OCI-LY3 (cell line): ENCODE measurements around the gene REXO2.

Experiments used
- H2AFZ ChIP-seq: fragments of 200-600, 300-600 bp; shearing (Covaris generic); 2 replicates; pipeline ENCODE4 v1.6.0; 2014; ENCODE audit warnings: antibody characterized with exemption, low read depth, low read length
- H3K27ac ChIP-seq: fragments of 200-600, 300-600 bp; sonication (generic); 2 replicates; pipeline ENCODE4 v1.5.1; 2014; ENCODE audit warnings: mild to moderate bottlenecking, low read length, moderate library complexity, mixed read lengths
- H3K27me3 ChIP-seq: fragments of 200-600, 300-600 bp; sonication (generic); 2 replicates; pipeline ENCODE4 v1.6.1; 2014; ENCODE audit warnings: low read depth, low read length, mixed read lengths
- H3K36me3 ChIP-seq: fragments of 200-600, 300-600 bp; sonication (generic); replicated peaks from 2 replicates; pipeline ENCODE3; 2014; ENCODE audit warnings: low read depth, low read length, mixed read lengths
- H3K4me1 ChIP-seq: fragments of 300-600, 200-600 bp; sonication (generic); 2 replicates; pipeline ENCODE4 v1.6.1; 2014; ENCODE audit warnings: low read length, mixed read lengths
- H3K4me2 ChIP-seq: fragments of 200-600, 300-600 bp; sonication (generic); 2 replicates; pipeline ENCODE4 v1.6.1; 2014; ENCODE audit warnings: low read length, mixed read lengths
- H3K4me3 ChIP-seq: fragments of 300-600, 200-600 bp; sonication (generic); 2 replicates; pipeline ENCODE4 v1.5.1; 2014; ENCODE audit warnings: antibody characterized with exemption, mild to moderate bottlenecking, low read length, moderate library complexity
- H3K79me2 ChIP-seq: fragments of 300-600, 200-600 bp; shearing (Covaris generic); 2 replicates; pipeline ENCODE4 v1.6.1; 2014; ENCODE audit warnings: mild to moderate bottlenecking, low read length, mixed read lengths
- H3K9ac ChIP-seq: fragments of 300-600, 200-600 bp; shearing (Covaris generic); 2 replicates; pipeline ENCODE4 v1.6.0; 2014; ENCODE audit warnings: mild to moderate bottlenecking, low read length, moderate library complexity
- H3K9me3 ChIP-seq: fragments of 200-600, 300-600 bp; shearing (Covaris generic); 2 replicates; pipeline ENCODE4 v1.6.1; 2014; ENCODE audit warnings: low read length, mixed read lengths; ENCODE audit not compliant: insufficient read depth
- H4K20me1 ChIP-seq: fragments of 200-600, 300-600 bp; sonication (generic); 2 replicates; pipeline ENCODE4 v1.6.1; 2016; ENCODE audit warnings: low read length, mixed read lengths; ENCODE audit not compliant: insufficient read depth
- EZH2phosphoT487 ChIP-seq: fragments of 200-600 bp; shearing (Covaris generic); IDR thresholded peaks from 2 replicates; pipeline ENCODE4 v1.6.1; 2018; ENCODE audit warnings: antibody characterized with exemption, mixed run types, low read depth
- TF ChIP-seq, protein P1 (sequence below): fragments of 200-600, 300-600 bp; sonication (generic); IDR thresholded peaks from 2 replicates; pipeline ENCODE4 v1.5.1; 2014; ENCODE audit warnings: antibody characterized with exemption, low read length, low read depth

REXO2 gene

DNA sequence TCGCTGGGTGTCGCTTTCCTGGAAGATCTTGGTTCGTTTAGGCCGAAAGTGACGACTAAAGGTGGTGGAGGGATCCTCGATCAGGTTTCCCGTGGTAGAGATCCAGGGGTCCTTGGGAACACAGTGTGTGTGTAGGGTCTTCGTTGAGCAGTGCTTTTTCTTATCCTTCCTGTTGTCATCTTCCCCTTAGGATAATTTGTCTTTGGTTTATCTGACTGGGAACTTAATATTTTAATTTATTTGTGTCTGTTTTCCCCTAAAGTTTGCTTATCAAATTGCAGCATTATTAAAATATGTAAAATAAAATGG, 38.4 kb upstream of the REXO2 start:
- H3K9me3 ChIP-seq, result no peaks in the 10 kb centered on the region
- H3K4me2 ChIP-seq, result peak overlapping the region; percentile 78
- H3K79me2 ChIP-seq, result peaks cover 69% of the 10 kb centered on the region
- peaks cover 19% of the 10 kb centered on the region for H3K36me3 ChIP-seq
- H3K9ac ChIP-seq, result peak overlapping the region; percentile 93
- peak overlapping the region; percentile 91 for H3K4me3 ChIP-seq
- H3K27me3 ChIP-seq, result no peaks in the 10 kb centered on the region
- peaks cover 15% of the 10 kb centered on the region for H4K20me1 ChIP-seq
- TF ChIP-seq EZH2phosphoT487, result no peak
- TF ChIP-seq, protein P1, sequence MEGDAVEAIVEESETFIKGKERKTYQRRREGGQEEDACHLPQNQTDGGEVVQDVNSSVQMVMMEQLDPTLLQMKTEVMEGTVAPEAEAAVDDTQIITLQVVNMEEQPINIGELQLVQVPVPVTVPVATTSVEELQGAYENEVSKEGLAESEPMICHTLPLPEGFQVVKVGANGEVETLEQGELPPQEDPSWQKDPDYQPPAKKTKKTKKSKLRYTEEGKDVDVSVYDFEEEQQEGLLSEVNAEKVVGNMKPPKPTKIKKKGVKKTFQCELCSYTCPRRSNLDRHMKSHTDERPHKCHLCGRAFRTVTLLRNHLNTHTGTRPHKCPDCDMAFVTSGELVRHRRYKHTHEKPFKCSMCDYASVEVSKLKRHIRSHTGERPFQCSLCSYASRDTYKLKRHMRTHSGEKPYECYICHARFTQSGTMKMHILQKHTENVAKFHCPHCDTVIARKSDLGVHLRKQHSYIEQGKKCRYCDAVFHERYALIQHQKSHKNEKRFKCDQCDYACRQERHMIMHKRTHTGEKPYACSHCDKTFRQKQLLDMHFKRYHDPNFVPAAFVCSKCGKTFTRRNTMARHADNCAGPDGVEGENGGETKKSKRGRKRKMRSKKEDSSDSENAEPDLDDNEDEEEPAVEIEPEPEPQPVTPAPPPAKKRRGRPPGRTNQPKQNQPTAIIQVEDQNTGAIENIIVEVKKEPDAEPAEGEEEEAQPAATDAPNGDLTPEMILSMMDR, result no peak; the same call in 1 of the 2 replicates
- peak overlapping the region; percentile 43; the same call in 1 of the 2 replicates for H2AFZ ChIP-seq
- peaks cover 36% of the 10 kb centered on the region for H3K4me1 ChIP-seq
- peak overlapping the region; percentile 78 for H3K27ac ChIP-seq

DNA sequence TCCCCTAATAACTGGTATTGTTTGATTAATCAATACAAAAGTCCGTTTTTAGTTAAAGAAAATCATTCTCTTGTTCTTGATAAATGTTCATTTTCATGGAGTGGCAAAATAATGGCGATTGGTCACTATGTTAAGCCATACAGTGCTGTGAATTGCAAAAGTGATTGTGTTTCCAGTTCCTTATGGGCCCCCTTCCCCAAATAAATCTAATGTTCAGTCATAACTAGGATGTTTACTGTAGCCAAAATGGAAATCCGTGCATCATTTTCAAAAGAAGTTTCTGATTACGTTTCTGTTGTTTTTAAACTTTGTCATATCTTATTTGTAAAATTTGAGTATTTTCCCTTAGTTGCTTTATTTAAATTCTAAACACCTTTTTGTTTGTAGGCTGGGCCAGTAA, 38.0 kb upstream of the REXO2 start:
- Histone ChIP-seq H3K4me2 (peak overlapping the region; percentile 78), H3K9me3 (no peaks in the 10 kb centered on the region), H3K27me3 (no peaks in the 10 kb centered on the region), H3K4me3 (peak overlapping the region; percentile 91), H3K36me3 (peaks cover 22% of the 10 kb centered on the region), H2AFZ (no peak overlapping the region), H3K27ac (peak overlapping the region; percentile 78), H3K9ac (peak overlapping the region; percentile 93), H3K4me1 (peaks cover 36% of the 10 kb centered on the region), H4K20me1 (peaks cover 15% of the 10 kb centered on the region), H3K79me2 (peaks cover 69% of the 10 kb centered on the region)
- no peak for TF ChIP-seq EZH2phosphoT487
- TF ChIP-seq, protein P1, result no peak

DNA sequence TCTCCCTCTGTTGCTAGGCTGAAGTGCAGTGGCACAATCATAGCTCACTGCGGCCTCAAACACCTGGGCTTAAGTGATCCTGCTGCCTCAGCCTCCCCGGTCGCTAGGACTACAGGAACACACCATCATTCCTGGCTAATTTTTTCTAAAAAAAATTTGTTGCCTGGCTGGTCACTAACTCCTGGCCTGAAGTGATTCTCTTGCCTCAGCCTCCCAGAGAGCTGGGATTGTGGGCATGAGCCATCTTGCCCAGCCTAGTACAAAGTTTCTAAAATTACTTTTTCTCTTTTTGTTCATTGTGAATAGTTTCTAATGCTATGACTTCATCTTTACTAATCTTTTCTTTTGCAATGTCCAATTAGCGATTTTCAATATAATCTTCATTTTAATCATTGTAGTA, 26.3 kb upstream of the REXO2 start:
- no peak overlapping the region for H3K27ac ChIP-seq
- no peak overlapping the region for H3K4me3 ChIP-seq
- no peaks in the 10 kb centered on the region for H3K79me2 ChIP-seq
- no peak overlapping the region for H3K4me2 ChIP-seq
- H3K9me3 ChIP-seq, result no peaks in the 10 kb centered on the region
- H4K20me1 ChIP-seq, result no peaks in the 10 kb centered on the region
- TF ChIP-seq, protein P1, result no peak
- TF ChIP-seq EZH2phosphoT487, result no peak
- H3K27me3 ChIP-seq, result no peaks in the 10 kb centered on the region
- H3K36me3 ChIP-seq, result peaks cover 15% of the 10 kb centered on the region
- H2AFZ ChIP-seq, result no peak overlapping the region
- H3K9ac ChIP-seq, result no peak overlapping the region
- H3K4me1 ChIP-seq, result no peaks in the 10 kb centered on the region

DNA sequence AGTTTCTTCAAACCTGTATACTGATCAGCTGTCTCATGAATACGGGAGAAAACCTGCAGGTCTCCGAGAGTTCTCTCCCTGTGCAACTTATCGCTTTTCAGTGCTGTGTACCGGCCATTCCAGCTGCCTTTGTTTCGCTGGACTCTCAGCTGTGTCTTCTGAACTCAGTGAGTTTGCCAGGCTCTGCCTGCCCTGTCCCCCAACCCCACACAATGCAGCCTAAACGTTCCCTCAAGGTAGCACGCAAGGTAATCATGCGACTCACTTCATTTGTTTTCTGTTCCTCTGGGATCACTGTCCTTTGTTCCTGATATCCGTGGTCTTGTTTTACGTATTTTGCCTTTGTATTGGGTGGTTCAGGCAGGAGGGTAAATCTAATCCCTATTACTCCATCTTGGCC, 25.3 kb upstream of the REXO2 start:
- TF ChIP-seq EZH2phosphoT487, result no peak
- TF ChIP-seq, protein P1, result no peak
- peaks cover 11% of the 10 kb centered on the region for H3K36me3 ChIP-seq
- H3K9me3 ChIP-seq, result no peaks in the 10 kb centered on the region
- H3K79me2 ChIP-seq, result no peaks in the 10 kb centered on the region
- H3K9ac ChIP-seq, result no peak overlapping the region
- H2AFZ ChIP-seq, result no peak overlapping the region
- H3K27me3 ChIP-seq, result no peaks in the 10 kb centered on the region
- H3K27ac ChIP-seq, result no peak overlapping the region
- no peaks in the 10 kb centered on the region for H4K20me1 ChIP-seq
- H3K4me2 ChIP-seq, result no peak overlapping the region
- H3K4me3 ChIP-seq, result no peak overlapping the region
- no peaks in the 10 kb centered on the region for H3K4me1 ChIP-seq
